Kidney (tissue), 14 donors: Measurements from ENCODE around the gene SNX12. TPM values are rescaled to one million over a fixed set of nuclear protein-coding genes. Genes with fewer than 3 reads are reported as not detected.

Experiments used
- DNase-seq, 5 donors: peaks; one replicate each; pipeline ENCODE4 v3.0.0-alpha.2; 2013 to 2020
- FAIRE-seq: peaks from 2 replicates; lab custom pipeline; 2012; peaks lifted over from hg19 to GRCh38; lab: Jason Lieb, UNC
- H3K27ac ChIP-seq, 2 donors: one replicate each; pipeline ENCODE4 v1.7.0; 2013; ENCODE audit warnings: low read depth in 2 of 2, low read length in 2 of 2, inconsistent platforms in 1 of 2
- H3K27me3 ChIP-seq: one replicate; pipeline ENCODE4 v1.7.1; 2013; ENCODE audit warnings: low read length, inconsistent platforms; ENCODE audit not compliant: control insufficient read depth, insufficient read depth
- H3K36me3 ChIP-seq, 3 donors: one replicate each; pipeline versions ENCODE4 v1.7.0 to v1.7.1; 2013; ENCODE audit warnings: low read length in 3 of 3, control low read depth in 1 of 3, inconsistent platforms in 1 of 3; ENCODE audit not compliant: insufficient read depth in 3 of 3, control insufficient read depth in 2 of 3
- H3K4me1 ChIP-seq, 3 donors: one replicate each; pipeline versions ENCODE4 v1.7.0 to v1.7.1; 2013; ENCODE audit warnings: low read length in 3 of 3, inconsistent platforms in 1 of 3, low read depth in 1 of 3; ENCODE audit not compliant: control insufficient read depth in 2 of 3, insufficient read depth in 2 of 3
- H3K4me3 ChIP-seq, 3 donors: one replicate each; pipeline versions ENCODE4 v1.7.0 to v1.8.1; 2013; ENCODE audit warnings: low read length in 3 of 3, control low read depth in 1 of 3, inconsistent platforms in 1 of 3
- H3K9ac ChIP-seq, 3 donors: one replicate each; pipeline versions ENCODE4 v1.7.0 to v1.7.1; 2013; ENCODE audit warnings: low read length in 3 of 3, control low read depth in 1 of 3, inconsistent platforms in 1 of 3
- H3K9me3 ChIP-seq, 3 donors: one replicate each; pipeline versions ENCODE4 v1.7.0 to v1.7.1; 2013; ENCODE audit warnings: low read length in 3 of 3, control low read depth in 1 of 3, inconsistent platforms in 1 of 3; ENCODE audit not compliant: control insufficient read depth in 2 of 3, insufficient read depth in 1 of 3
- CTCF ChIP-seq: IDR thresholded peaks from 3 replicates; pipeline ENCODE4 v1.5.1; 2012; ENCODE audit warnings: mild to moderate bottlenecking, moderate library complexity, borderline replicate concordance; ENCODE audit not compliant: insufficient read depth; ENCODE audit errors: extremely low read depth
- intact Hi-C: fragments of 100-400 bp; cut with DNase I; formaldehyde crosslinking; loops from one replicate; pipeline ENCODE4 v1.11.1; 2022
- polyA plus RNA-seq: library from polyadenylated mRNA; stranded (reverse); fragments of 350-450 nt; fragmentation: Illumina TruSeq; extraction: RNeasy Lipid Tissue Mini Kit (QIAGEN cat#74804); gene quantifications from one replicate; pipeline ENCODE4 v1.2.3, GENCODE V29; 2014; ENCODE audit warnings: low read depth, low replicate concordance; ENCODE audit not compliant: insufficient read depth
- total RNA-seq: library from RNA; stranded (reverse); fragmentation: NEBNext Ultra II Directional; extraction: Animal tissue kit (Norgen Biotek cat#: 25700); gene quantifications from one replicate; pipeline ENCODE4 v1.2.1, GENCODE V29; 2021
- donor health status: control.
- donor health status: control.
- donor health status: control.
- donor health status: control.
- donor health status: control.
- donor health status: DM: yes; HTN: yes; CAD: no.
- donor health status: Normal renal cell carcinoma (clear cell type).

The SNX12 gene
- total and polyA plus RNA-seq, 2 donors from 2014 or later = 48.9 to 70.1 TPM

- no peaks in the 10 kb centered on the region for H3K27me3 ChIP-seq
- no peak for TF ChIP-seq CTCF
- H3K4me3 ChIP-seq = peak overlapping the region; percentile 73 to 94 (median 93)
- peaks cover 0 to 2% (median 0%) of the 10 kb centered on the region in 3 donors for H3K4me1 ChIP-seq
- H3K9ac ChIP-seq = peak overlapping the region; percentile 9 to 75 (median 61)
- intact Hi-C loops = no loop called here
- FAIRE-seq = no peak
- peaks cover 0 to 2% (median 0%) of the 10 kb centered on the region in 3 donors for H3K36me3 ChIP-seq
- H3K27ac ChIP-seq = peak overlapping the region in 1 of 2 donors; percentile 88
- DNase-seq = no peak
- H3K9me3 ChIP-seq = no peaks in the 10 kb centered on the region
These were observed 1.0 kb downstream of the SNX12 start for GRCh38 chrX:71067089-71067488.

- DNase-seq (no peak), FAIRE-seq (no peak)
- H3K4me1 ChIP-seq = no peaks in the 10 kb centered on the region
- intact Hi-C loops = no loop called here
- TF ChIP-seq CTCF = no peak
- H3K4me3 ChIP-seq = no peak overlapping the region
- no peaks in the 10 kb centered on the region for H3K9me3 ChIP-seq
- H3K9ac ChIP-seq = no peak overlapping the region
- H3K27me3 ChIP-seq = no peaks in the 10 kb centered on the region
- peaks cover 0 to 6% (median 6%) of the 10 kb centered on the region in 3 donors for H3K36me3 ChIP-seq
- no peak overlapping the region for H3K27ac ChIP-seq
These were observed 8.0 kb downstream of the SNX12 start for GRCh38 chrX:71060127-71060526.

GRCh38 chrX:71057848-71058530, 10.1 kb downstream of the SNX12 start:
- no peak overlapping the region for H3K27ac ChIP-seq
- DNase-seq (no peak), FAIRE-seq (no peak)
- no peak overlapping the region for H3K4me3 ChIP-seq
- H3K9me3 ChIP-seq = no peaks in the 10 kb centered on the region
- no peaks in the 10 kb centered on the region for H3K27me3 ChIP-seq
- no peaks in the 10 kb centered on the region for H3K4me1 ChIP-seq
- no peak overlapping the region for H3K9ac ChIP-seq
- intact Hi-C loops = no loop called here
- peaks cover 0 to 6% (median 6%) of the 10 kb centered on the region in 3 donors for H3K36me3 ChIP-seq
- TF ChIP-seq CTCF = no peak
